Measurements from ENCODE around the gene CADPS. TPM values are rescaled to one million over a fixed set of nuclear protein-coding genes. Genes with fewer than 3 reads are reported as not detected.

CADPS gene
- polyA plus RNA-seq, 1 donor from 2014 or later, result 118 TPM

- no peak overlapping the region for H3K27ac ChIP-seq (ENCODE audit: low read length)
- H3K79me2 ChIP-seq (replicated peaks; ENCODE audit: insufficient read depth, low read length), result no peaks in the 10 kb centered on the region
- no peaks in the 10 kb centered on the region for H3K36me3 ChIP-seq (ENCODE audit: insufficient read depth, low read length)
- H3K9ac ChIP-seq (ENCODE audit: low read length), result no peak overlapping the region
- H3K9me2 ChIP-seq (ENCODE audit: insufficient read depth, low read length), result no peaks in the 10 kb centered on the region
- H3K9me3 ChIP-seq (ENCODE audit: low read length), result no peaks in the 10 kb centered on the region
- H2AFZ ChIP-seq (ENCODE audit: low read depth, low read length), result no peak overlapping the region
- H3K4me2 ChIP-seq (ENCODE audit: low read length), result no peak overlapping the region
- H3F3A ChIP-seq (ENCODE audit: insufficient read depth, low read length, poor library complexity, severe bottlenecking), result no peaks in the 10 kb centered on the region
- H4K20me1 ChIP-seq (ENCODE audit: insufficient read depth), result no peaks in the 10 kb centered on the region
- TF ChIP-seq TAF1 (IDR thresholded peaks at IDR 0.05; ENCODE audit: low read depth), result no peak
- no peaks in the 10 kb centered on the region for H3K27me3 ChIP-seq (ENCODE audit: insufficient read depth, low read depth, low read length)
- no peak overlapping the region for H3K4me3 ChIP-seq (ENCODE audit: low read length)
Observed at GRCh38 chr3:62534326-62534725, 340.9 kb downstream of the CADPS start.

- H3K36me3 ChIP-seq (ENCODE audit: insufficient read depth, low read length), result no peaks in the 10 kb centered on the region
- no peak overlapping the region for H3K9ac ChIP-seq (ENCODE audit: low read length)
- no peaks in the 10 kb centered on the region for H3K27me3 ChIP-seq (ENCODE audit: insufficient read depth, low read depth, low read length)
- H3K4me3 ChIP-seq (ENCODE audit: low read length), result no peak overlapping the region
- H3F3A ChIP-seq (ENCODE audit: insufficient read depth, low read length, poor library complexity, severe bottlenecking), result no peaks in the 10 kb centered on the region
- TF ChIP-seq CTCF (IDR thresholded peaks at IDR 0.05; ENCODE audit: poor library complexity, severe bottlenecking) (no peak), REST (IDR thresholded peaks at IDR 0.05; ENCODE audit: borderline replicate concordance) (no peak), RAD21 (conservative IDR thresholded peaks at IDR 0.05) (no peak), SMC3 (conservative IDR thresholded peaks at IDR 0.05; ENCODE audit: poor library complexity) (no peak), TAF1 (IDR thresholded peaks at IDR 0.05; ENCODE audit: low read depth) (no peak), EP300 (conservative IDR thresholded peaks at IDR 0.05; ENCODE audit: poor library complexity, severe bottlenecking) (no peak), POLR2AphosphoS5 (IDR thresholded peaks at IDR 0.05) (no peak), EZH2 (IDR thresholded peaks at IDR 0.05; ENCODE audit: borderline replicate concordance, insufficient read depth, low read length, poor library complexity, severe bottlenecking) (no peak), MXI1 (conservative IDR thresholded peaks at IDR 0.05; ENCODE audit: poor library complexity, severe bottlenecking) (no peak)
- no peaks in the 10 kb centered on the region for H3K9me2 ChIP-seq (ENCODE audit: insufficient read depth, low read length)
- H3K4me2 ChIP-seq (ENCODE audit: low read length), result no peak overlapping the region
- no peak overlapping the region for H2AFZ ChIP-seq (ENCODE audit: low read depth, low read length)
- H4K20me1 ChIP-seq (ENCODE audit: insufficient read depth), result no peaks in the 10 kb centered on the region
- H3K79me2 ChIP-seq (replicated peaks; ENCODE audit: insufficient read depth, low read length), result no peaks in the 10 kb centered on the region
- no peaks in the 10 kb centered on the region for H3K9me3 ChIP-seq (ENCODE audit: low read length)
- H3K27ac ChIP-seq (ENCODE audit: low read length), result no peak overlapping the region
Observed at GRCh38 chr3:62532796-62533195, 342.4 kb downstream of the CADPS start.

- H3K9me3 ChIP-seq (ENCODE audit: low read length), result no peaks in the 10 kb centered on the region
- no peak for TF ChIP-seq TAF1 (IDR thresholded peaks at IDR 0.05; ENCODE audit: low read depth)
- TF ChIP-seq CTCF (IDR thresholded peaks at IDR 0.05; ENCODE audit: poor library complexity, severe bottlenecking), result no peak
- TF ChIP-seq MXI1 (conservative IDR thresholded peaks at IDR 0.05; ENCODE audit: poor library complexity, severe bottlenecking), result no peak
- TF ChIP-seq EP300 (conservative IDR thresholded peaks at IDR 0.05; ENCODE audit: poor library complexity, severe bottlenecking), result no peak
- TF ChIP-seq POLR2AphosphoS5 (IDR thresholded peaks at IDR 0.05), result no peak
- TF ChIP-seq EZH2 (IDR thresholded peaks at IDR 0.05; ENCODE audit: borderline replicate concordance, insufficient read depth, low read length, poor library complexity, severe bottlenecking), result no peak
- no peak for TF ChIP-seq REST (IDR thresholded peaks at IDR 0.05; ENCODE audit: borderline replicate concordance)
- no peak for TF ChIP-seq RAD21 (conservative IDR thresholded peaks at IDR 0.05)
- no peak for TF ChIP-seq SMC3 (conservative IDR thresholded peaks at IDR 0.05; ENCODE audit: poor library complexity)
- no peak overlapping the region for H3K4me3 ChIP-seq (ENCODE audit: low read length)
- no peak overlapping the region for H2AFZ ChIP-seq (ENCODE audit: low read depth, low read length)
- H3K27ac ChIP-seq (ENCODE audit: low read length), result no peak overlapping the region
- H3K79me2 ChIP-seq (replicated peaks; ENCODE audit: insufficient read depth, low read length), result no peaks in the 10 kb centered on the region
- H3K9me2 ChIP-seq (ENCODE audit: insufficient read depth, low read length), result no peaks in the 10 kb centered on the region
- H3K27me3 ChIP-seq (ENCODE audit: insufficient read depth, low read depth, low read length), result no peaks in the 10 kb centered on the region
- H4K20me1 ChIP-seq (ENCODE audit: insufficient read depth), result no peaks in the 10 kb centered on the region
- H3F3A ChIP-seq (ENCODE audit: insufficient read depth, low read length, poor library complexity, severe bottlenecking), result no peaks in the 10 kb centered on the region
- H3K9ac ChIP-seq (ENCODE audit: low read length), result no peak overlapping the region
- H3K36me3 ChIP-seq (ENCODE audit: insufficient read depth, low read length), result no peaks in the 10 kb centered on the region
- H3K4me2 ChIP-seq (ENCODE audit: low read length), result no peak overlapping the region
Observed at GRCh38 chr3:62531981-62532380, 343.2 kb downstream of the CADPS start.

Measured in neural cell (in vitro differentiated cells).